Left hindlimb (tissue), 1 donor: ENCODE results near the gene PAX8.
A peak's percentile ranks its signal among the peaks of the same experiment; 100 is the strongest.

Source experiments
- DNase-seq: peaks from one replicate; pipeline ENCODE4 v3.0.0-alpha.2; 2018

Gene PAX8

DNA sequence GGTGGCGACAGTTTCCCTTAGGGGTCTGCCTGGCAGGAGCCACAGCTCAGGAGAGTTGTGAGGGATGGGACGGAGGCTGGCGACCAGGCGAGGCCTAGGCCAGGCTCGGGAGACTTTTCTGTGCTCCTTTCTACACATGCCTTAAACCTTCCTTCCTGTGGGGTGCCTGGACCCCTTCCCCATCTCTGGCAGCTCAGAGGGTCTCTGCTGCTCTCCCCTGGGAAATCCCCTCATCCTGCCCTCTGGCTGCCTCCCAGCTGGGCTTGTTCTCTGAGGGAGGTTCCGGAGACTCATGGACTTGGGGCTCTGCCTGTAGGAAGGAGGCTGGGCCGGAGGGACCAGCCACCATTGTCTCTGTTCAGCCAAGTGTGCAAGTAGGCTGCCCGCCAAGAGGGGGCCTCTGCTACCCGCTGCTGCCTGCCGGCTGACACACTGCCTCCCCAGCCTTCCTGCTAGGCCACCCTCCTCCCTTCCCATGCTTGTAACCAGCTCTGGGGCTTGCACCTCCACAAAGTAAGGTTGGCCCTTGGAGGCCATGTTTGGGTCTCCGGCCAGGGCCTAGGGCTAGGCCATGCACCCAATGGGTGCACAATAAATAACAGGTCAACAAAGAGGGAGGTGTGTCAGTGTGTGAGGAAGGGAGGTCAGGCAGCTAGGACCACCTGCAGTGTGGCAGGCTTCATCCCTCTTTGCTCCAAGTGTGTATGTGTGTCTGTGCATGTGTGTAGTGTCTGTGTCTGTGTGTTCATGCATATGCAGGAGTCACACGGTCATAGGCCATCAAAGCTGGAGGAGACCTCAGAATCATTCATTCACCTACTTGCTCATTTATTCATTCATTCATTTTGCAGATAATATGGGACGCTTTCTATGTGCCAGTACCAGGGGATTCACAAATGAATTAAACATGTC lies 76.2 kb downstream of the PAX8 start:
- no peak for DNase-seq

- no peak for DNase-seq
Measured at GRCh38 chr2:113201496-113202304, 77.0 kb downstream of the PAX8 start.

- no peak for DNase-seq
Measured at GRCh38 chr2:113200736-113201490, 77.8 kb downstream of the PAX8 start.

DNA sequence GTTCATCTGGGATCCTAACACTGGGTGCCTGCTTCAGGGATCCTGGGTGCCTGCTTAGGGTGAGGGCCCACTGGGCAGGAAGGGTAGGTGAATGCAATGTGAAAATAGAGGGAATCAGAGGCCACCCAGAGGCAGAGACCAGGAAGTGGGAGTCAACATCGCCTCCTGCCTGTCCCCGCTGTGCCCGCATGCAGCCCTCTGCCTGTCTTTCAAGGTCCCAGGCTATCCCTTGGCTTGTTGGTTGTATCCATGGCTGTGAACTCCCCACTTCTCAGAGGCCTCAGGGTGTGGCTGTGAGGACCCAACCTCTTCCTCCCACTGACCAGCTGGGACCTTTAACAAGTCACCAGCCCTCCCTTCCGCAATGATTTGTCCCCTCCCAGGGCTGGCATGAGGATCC lies 78.5 kb downstream of the PAX8 start:
- DNase-seq: peak; percentile 18

DNA sequence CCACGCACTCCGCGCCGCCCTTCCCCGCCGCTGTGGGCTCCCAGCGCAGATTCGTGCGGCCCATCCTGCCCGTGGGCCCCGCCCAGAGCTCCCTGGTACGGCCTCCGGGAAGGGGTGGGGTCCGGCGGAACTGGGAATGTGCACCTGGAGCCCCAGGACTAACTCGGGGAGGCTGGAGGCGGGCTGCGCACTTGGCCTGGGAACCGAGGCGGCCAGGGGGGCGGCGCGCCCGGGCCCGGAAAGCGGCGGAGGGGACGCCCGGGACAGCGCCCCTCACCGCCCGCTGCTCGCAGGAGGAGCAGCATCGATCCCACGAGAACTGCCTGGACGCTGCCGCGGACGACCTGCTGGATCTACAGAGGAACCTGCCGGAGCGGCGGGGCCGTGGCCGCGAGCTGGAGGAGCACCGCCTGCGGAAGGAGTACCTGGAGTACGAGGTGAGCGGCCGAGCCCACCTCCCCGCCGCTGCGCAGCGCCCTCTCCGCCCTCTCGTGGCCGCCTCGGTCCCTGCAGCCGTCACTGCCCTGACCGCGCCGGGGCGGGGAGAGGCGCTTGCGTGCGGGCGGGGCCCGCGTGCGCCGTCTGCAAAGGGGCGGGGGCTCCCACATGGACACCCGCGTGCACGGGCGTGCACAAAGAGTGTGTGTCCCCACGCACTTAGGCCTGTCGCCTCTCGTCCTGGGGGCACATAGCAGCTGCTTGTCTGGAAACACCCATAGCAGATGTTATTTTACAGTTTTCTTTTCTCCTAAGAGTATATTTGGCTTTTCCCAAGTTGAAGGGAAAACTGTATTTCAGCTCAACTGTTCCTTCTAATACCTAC lies 79.7 kb downstream of the PAX8 start:
- DNase-seq: peak; percentile 86

DNA sequence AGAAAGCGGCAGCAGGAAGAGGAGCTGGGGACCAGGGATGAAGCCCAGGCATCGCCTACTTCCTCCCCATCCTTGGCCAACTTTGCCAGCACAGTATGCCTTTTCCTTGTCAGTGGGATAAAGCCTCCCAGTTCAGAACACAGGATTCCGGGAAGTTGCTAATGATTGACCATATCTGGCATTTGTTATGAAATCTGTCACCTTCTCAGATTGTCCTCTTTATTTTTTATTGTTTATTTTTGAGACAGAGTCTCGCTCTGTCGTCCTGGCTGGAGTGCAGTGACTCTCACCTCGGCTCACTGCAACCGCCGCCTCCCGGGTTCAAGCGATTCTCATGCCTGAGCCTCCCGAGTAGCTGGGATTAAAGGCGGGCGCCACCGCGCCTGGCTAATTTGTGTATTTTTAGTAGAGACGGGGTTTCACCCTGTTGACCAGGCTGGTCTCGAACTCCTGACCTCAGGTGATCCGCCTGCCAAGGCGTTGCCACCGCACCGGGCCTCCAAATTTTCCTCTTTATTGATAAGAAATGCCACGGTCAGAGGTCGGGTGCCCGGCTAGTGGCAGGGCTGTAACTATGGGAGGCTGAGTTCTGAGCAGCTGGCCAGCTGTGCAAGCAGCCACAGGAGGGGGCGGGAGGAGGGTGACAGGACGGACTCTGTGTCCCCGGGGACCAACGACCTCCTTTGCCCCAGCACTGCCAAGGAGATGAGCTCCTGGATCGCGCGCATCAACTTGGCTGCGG lies 80.5 kb downstream of the PAX8 start:
- DNase-seq: peak; percentile 27

DNA sequence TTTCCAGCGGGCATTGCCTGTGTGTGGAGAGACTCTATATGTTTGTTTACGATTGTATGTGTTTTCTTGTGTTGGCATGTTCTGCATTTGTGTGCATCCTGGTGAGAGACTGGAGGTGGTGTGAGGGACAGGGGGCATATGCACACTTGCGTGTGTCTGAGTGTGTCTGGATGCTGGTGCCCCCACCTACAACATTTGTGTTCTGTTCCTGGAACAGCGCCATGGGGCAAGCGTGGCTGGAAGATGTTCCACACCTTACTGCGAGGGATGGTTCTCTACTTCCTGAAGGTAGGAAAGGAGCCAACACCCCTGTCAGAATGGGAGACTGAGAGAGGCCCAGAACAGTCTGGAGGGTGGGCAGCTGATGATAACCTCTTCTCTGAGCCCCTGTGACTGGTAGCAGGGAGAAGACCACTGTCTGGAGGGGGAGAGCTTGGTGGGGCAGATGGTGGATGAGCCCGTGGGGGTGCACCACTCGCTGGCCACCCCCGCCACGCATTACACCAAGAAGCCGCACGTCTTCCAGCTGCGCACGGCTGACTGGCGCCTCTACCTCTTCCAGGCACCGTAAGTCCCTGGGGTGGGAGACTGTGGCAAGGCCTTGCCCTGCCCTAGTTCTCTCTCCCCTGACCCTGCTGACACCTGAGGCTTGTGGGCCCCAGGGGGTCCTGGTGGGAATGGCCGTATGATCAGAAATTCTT lies 81.2 kb downstream of the PAX8 start:
- DNase-seq: no peak

DNA sequence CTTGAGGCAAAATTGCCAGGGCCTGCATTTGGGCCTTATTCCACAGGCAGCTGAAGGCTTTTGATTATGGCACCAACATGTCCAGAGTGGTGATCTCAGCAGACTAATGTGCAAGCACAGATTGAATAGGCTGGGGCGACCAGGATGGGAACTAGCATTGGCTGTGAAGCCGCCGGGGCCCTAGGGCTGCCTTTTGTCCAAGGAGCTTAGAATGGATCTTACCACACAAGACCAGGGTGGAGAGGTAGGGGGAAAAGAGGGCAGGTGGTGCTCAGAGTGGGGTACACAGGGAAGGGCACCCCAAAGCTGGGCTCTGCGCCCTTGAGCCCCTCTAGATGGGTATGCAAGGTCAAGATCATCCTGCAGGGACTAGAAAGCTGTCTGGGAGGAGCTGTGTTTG lies 81.9 kb downstream of the PAX8 start:
- no peak for DNase-seq

GRCh38 chr2:113195923-113196501 lies 82.7 kb downstream of the PAX8 start:
- no peak for DNase-seq

GRCh38 chr2:113192459-113193100 lies 86.1 kb downstream of the PAX8 start:
- DNase-seq: no peak

- DNase-seq: peak; percentile 3
Measured at GRCh38 chr2:113190871-113191270, 87.8 kb downstream of the PAX8 start.

- DNase-seq: no peak
Measured at GRCh38 chr2:113187771-113188170, 91.0 kb downstream of the PAX8 start.

- no peak for DNase-seq
Measured at GRCh38 chr2:113186433-113186796, 92.3 kb downstream of the PAX8 start.

DNA sequence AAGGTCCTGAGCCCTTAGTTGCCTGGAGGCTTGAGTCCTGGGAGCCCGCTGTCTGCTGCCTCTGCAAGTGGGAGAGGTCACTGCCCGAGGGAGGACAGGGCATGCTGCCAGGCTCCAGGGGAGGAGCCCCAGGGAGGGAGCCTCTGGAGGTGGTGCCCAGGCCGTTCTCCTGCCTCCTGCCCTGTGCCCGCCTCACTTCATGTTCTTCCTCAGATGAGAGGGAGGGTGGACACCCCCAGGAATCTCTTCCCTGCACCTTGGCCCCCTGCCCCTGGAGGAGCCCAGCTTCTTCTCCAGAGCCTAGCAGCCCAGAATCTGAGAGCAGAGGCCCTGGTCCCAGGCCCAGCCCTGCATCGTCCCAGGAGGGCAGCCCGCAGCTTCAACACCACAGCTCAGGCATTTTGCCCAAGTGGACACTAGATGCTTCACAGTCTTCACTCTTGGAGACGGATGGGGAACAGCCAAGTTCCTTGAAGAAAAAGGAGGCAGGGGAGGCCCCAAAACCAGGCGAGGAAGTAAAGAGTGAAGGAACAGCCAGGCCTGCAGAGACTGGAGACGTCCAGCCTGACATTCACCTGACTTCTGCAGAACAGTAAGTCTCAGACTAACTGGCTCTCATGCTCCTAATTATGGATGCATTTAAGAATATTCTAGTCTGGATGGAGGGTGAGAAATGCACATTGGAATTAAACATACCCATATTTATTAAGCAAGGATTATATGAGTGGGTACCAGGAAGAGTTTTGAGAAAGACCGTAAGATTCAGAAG lies 92.9 kb downstream of the PAX8 start:
- no peak for DNase-seq

GRCh38 chr2:113184531-113185230 lies 94.0 kb downstream of the PAX8 start:
- DNase-seq: no peak

GRCh38 chr2:113183703-113184102 lies 95.0 kb downstream of the PAX8 start:
- no peak for DNase-seq

- DNase-seq: no peak
Measured at GRCh38 chr2:113183264-113183663, 95.5 kb downstream of the PAX8 start.

- no peak for DNase-seq
Measured at GRCh38 chr2:113182471-113183260, 96.1 kb downstream of the PAX8 start.
